Measurements from ENCODE around the gene LMAN1L.

LMAN1L gene

GRCh38 chr15:74826921-74827320, 14.3 kb downstream of the LMAN1L start:
- no peak for TF ChIP-seq CTCF (IDR thresholded peaks at IDR 0.05; ENCODE audit: borderline replicate concordance, insufficient read depth, low read depth, low read length)
- H3K4me3 ChIP-seq (ENCODE audit: low read depth, low read length) = no peak overlapping the region

- no peak overlapping the region for H3K4me3 ChIP-seq (ENCODE audit: low read depth, low read length)
- TF ChIP-seq CTCF (IDR thresholded peaks at IDR 0.05; ENCODE audit: borderline replicate concordance, insufficient read depth, low read depth, low read length) = no peak
Measured at GRCh38 chr15:74827614-74828013, 15.0 kb downstream of the LMAN1L start.

- H3K4me3 ChIP-seq (ENCODE audit: low read depth, low read length) = no peak overlapping the region
- TF ChIP-seq CTCF (IDR thresholded peaks at IDR 0.05; ENCODE audit: borderline replicate concordance, insufficient read depth, low read depth, low read length) = no peak
Measured at GRCh38 chr15:74828835-74829234, 16.2 kb downstream of the LMAN1L start.

GRCh38 chr15:74829486-74829885, 16.9 kb downstream of the LMAN1L start:
- H3K4me3 ChIP-seq (ENCODE audit: low read depth, low read length) = no peak overlapping the region
- no peak for TF ChIP-seq CTCF (IDR thresholded peaks at IDR 0.05; ENCODE audit: borderline replicate concordance, insufficient read depth, low read depth, low read length)

- H3K4me3 ChIP-seq (ENCODE audit: low read depth, low read length) = no peak overlapping the region
- TF ChIP-seq CTCF (IDR thresholded peaks at IDR 0.05; ENCODE audit: borderline replicate concordance, insufficient read depth, low read depth, low read length) = no peak
Measured at GRCh38 chr15:74829991-74830390, 17.4 kb downstream of the LMAN1L start.

GRCh38 chr15:74830868-74831267, 18.2 kb downstream of the LMAN1L start:
- no peak overlapping the region for H3K4me3 ChIP-seq (ENCODE audit: low read depth, low read length)
- no peak for TF ChIP-seq CTCF (IDR thresholded peaks at IDR 0.05; ENCODE audit: borderline replicate concordance, insufficient read depth, low read depth, low read length)

GRCh38 chr15:74831813-74832495, 19.3 kb downstream of the LMAN1L start:
- H3K4me3 ChIP-seq (ENCODE audit: low read depth, low read length) = no peak overlapping the region
- TF ChIP-seq CTCF (IDR thresholded peaks at IDR 0.05; ENCODE audit: borderline replicate concordance, insufficient read depth, low read depth, low read length) = no peak

All from GM12875 (cell line).